ENCODE results near the gene PKP2.

Gene PKP2

DNA sequence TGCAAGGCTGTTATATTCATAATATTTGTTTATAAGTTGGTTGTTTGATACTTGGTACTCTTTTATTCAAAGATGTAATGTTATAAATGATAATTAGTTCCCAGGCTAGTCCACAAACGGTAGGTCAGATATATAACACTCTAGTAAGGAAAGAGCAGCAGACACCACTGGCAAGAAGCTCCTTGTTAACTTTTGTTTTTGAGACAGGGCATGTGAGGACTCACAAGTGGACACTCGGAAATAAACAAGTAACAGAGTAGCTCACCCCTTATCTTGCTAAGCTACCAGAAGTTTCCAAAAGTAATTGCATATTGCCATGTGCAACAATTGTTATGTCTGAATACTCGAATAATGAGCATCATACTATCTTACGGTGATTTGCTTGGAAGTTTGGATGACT, 102.3 kb downstream of the PKP2 start:
- H3K4me1 ChIP-seq (ENCODE audit: control insufficient read depth in 1 of 2, insufficient read depth in 2 of 2, low read length in 2 of 2), result no peaks in the 10 kb centered on the region
- no peaks in the 10 kb centered on the region for H3K9me3 ChIP-seq (ENCODE audit: control insufficient read depth in 1 of 2, low read length in 2 of 2)
- H3K4me3 ChIP-seq (ENCODE audit: low read depth in 1 of 2, low read length in 2 of 2), result no peak overlapping the region
- peaks cover 7 to 31% of the 10 kb centered on the region in 2 donors for H3K36me3 ChIP-seq (ENCODE audit: control insufficient read depth in 1 of 2, insufficient read depth in 2 of 2, low read length in 2 of 2)
- no peak overlapping the region for H3K9ac ChIP-seq (ENCODE audit: low read depth in 1 of 2, low read length in 2 of 2)
- H3K27ac ChIP-seq (ENCODE audit: low read depth, low read length), result no peak overlapping the region
- no peaks in the 10 kb centered on the region for H3K27me3 ChIP-seq (ENCODE audit: control insufficient read depth in 1 of 2, insufficient read depth in 2 of 2, low read length in 2 of 2)

DNA sequence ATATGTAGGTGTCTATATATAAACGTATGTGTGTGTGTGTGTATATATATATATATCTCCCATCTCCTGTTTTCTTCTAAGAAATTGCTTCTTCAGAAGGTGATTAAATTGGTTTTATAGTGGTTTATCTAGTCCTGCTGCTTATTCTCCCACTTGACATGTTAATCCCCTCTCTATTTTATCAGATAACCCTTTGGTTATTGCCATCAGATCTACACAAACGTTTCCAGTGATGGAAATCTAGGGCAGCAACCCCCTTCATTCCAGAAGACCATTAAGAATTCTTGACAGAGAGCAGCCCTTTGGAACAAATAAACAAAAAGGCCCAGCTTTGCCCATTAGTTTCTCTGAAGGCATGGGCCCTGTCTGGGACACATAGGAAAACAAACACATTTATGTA, 106.7 kb downstream of the PKP2 start:
- Histone ChIP-seq H3K9me3 (ENCODE audit: control insufficient read depth in 1 of 2, low read length in 2 of 2) (no peaks in the 10 kb centered on the region), H3K9ac (ENCODE audit: low read depth in 1 of 2, low read length in 2 of 2) (no peak overlapping the region), H3K36me3 (ENCODE audit: control insufficient read depth in 1 of 2, insufficient read depth in 2 of 2, low read length in 2 of 2) (peaks cover 7 to 31% of the 10 kb centered on the region in 2 donors), H3K4me3 (ENCODE audit: low read depth in 1 of 2, low read length in 2 of 2) (no peak overlapping the region), H3K27ac (ENCODE audit: low read depth, low read length) (no peak overlapping the region), H3K27me3 (ENCODE audit: control insufficient read depth in 1 of 2, insufficient read depth in 2 of 2, low read length in 2 of 2) (no peaks in the 10 kb centered on the region), H3K4me1 (ENCODE audit: control insufficient read depth in 1 of 2, insufficient read depth in 2 of 2, low read length in 2 of 2) (no peaks in the 10 kb centered on the region)

DNA sequence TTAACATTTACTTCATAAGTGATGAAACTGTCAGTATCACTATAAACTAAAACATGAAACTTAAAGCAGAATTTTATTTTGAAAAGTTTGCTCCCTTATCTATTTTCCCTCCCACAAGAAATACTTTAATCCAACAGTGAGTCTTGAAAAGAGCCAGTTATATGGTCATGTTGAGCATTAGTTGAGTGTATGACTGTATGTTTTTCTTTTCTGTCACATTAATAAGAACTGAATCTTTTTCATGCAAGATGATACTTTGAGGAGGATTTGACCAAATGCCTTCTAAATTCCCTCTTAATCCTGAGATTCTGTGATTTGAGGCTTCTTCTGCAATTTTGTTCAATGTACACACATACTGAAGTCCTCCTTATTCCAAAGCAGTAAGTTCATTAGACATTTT, 107.1 kb downstream of the PKP2 start:
- Histone ChIP-seq H3K36me3 (ENCODE audit: control insufficient read depth in 1 of 2, insufficient read depth in 2 of 2, low read length in 2 of 2) (peaks cover 7 to 27% of the 10 kb centered on the region in 2 donors), H3K9me3 (ENCODE audit: control insufficient read depth in 1 of 2, low read length in 2 of 2) (no peaks in the 10 kb centered on the region), H3K27me3 (ENCODE audit: control insufficient read depth in 1 of 2, insufficient read depth in 2 of 2, low read length in 2 of 2) (no peaks in the 10 kb centered on the region), H3K9ac (ENCODE audit: low read depth in 1 of 2, low read length in 2 of 2) (no peak overlapping the region), H3K4me3 (ENCODE audit: low read depth in 1 of 2, low read length in 2 of 2) (no peak overlapping the region), H3K4me1 (ENCODE audit: control insufficient read depth in 1 of 2, insufficient read depth in 2 of 2, low read length in 2 of 2) (no peaks in the 10 kb centered on the region), H3K27ac (ENCODE audit: low read depth, low read length) (no peak overlapping the region)

DNA sequence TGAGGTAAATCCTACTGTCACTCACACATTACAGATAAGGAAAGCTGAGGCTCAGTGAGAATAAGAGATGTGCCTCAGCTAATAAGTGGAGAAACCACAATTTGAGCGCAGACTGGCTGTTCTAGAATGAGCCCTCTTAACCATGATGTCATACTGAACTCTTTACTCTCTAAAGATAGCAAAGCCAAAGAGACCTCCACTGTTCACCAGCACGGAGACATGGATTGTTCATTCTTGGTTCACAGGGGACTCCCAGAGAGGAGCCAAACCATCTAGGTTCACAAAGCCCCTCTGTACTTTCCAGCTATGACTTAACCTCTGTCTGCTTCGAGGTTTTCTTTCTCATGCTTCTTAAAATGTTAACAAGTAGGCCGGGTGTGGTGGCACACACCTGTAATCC, 108.2 kb downstream of the PKP2 start:
- no peak overlapping the region for H3K4me3 ChIP-seq (ENCODE audit: low read depth in 1 of 2, low read length in 2 of 2)
- no peaks in the 10 kb centered on the region for H3K4me1 ChIP-seq (ENCODE audit: control insufficient read depth in 1 of 2, insufficient read depth in 2 of 2, low read length in 2 of 2)
- no peak overlapping the region for H3K9ac ChIP-seq (ENCODE audit: low read depth in 1 of 2, low read length in 2 of 2)
- no peak overlapping the region for H3K27ac ChIP-seq (ENCODE audit: low read depth, low read length)
- no peaks in the 10 kb centered on the region for H3K27me3 ChIP-seq (ENCODE audit: control insufficient read depth in 1 of 2, insufficient read depth in 2 of 2, low read length in 2 of 2)
- H3K9me3 ChIP-seq (ENCODE audit: control insufficient read depth in 1 of 2, low read length in 2 of 2), result no peaks in the 10 kb centered on the region
- H3K36me3 ChIP-seq (ENCODE audit: control insufficient read depth in 1 of 2, insufficient read depth in 2 of 2, low read length in 2 of 2), result peaks cover 7 to 21% of the 10 kb centered on the region in 2 donors

GRCh38 chr12:32785557-32785956, 111.0 kb downstream of the PKP2 start:
- no peak overlapping the region for H3K27ac ChIP-seq (ENCODE audit: low read depth, low read length)
- H3K4me3 ChIP-seq (ENCODE audit: low read depth in 1 of 2, low read length in 2 of 2), result no peak overlapping the region
- H3K4me1 ChIP-seq (ENCODE audit: control insufficient read depth in 1 of 2, insufficient read depth in 2 of 2, low read length in 2 of 2), result no peaks in the 10 kb centered on the region
- H3K27me3 ChIP-seq (ENCODE audit: control insufficient read depth in 1 of 2, insufficient read depth in 2 of 2, low read length in 2 of 2), result no peaks in the 10 kb centered on the region
- peaks cover 0 to 13% of the 10 kb centered on the region in 2 donors for H3K36me3 ChIP-seq (ENCODE audit: control insufficient read depth in 1 of 2, insufficient read depth in 2 of 2, low read length in 2 of 2)
- no peaks in the 10 kb centered on the region for H3K9me3 ChIP-seq (ENCODE audit: control insufficient read depth in 1 of 2, low read length in 2 of 2)
- H3K9ac ChIP-seq (ENCODE audit: low read depth in 1 of 2, low read length in 2 of 2), result no peak overlapping the region

DNA sequence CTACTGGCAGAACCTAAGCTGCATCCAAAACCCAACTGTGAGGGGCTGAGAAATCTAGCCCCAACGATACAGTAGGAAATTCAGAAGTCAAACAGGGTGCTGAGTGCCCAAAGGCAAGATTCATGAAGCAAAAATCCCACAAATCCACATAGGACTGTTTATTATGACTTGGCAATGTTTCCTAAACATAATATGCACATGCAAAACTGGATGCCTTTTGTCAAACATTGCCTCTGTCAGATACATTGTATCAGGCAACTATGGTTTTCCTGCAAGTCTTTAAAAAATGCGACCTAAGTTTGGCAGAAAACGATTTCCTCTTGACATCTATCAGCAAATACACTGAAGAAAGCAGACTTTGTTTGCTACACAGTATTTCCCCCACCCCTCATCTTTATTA, 113.5 kb downstream of the PKP2 start:
- no peaks in the 10 kb centered on the region for H3K27me3 ChIP-seq (ENCODE audit: control insufficient read depth in 1 of 2, insufficient read depth in 2 of 2, low read length in 2 of 2)
- H3K4me3 ChIP-seq (ENCODE audit: low read depth in 1 of 2, low read length in 2 of 2), result no peak overlapping the region
- no peaks in the 10 kb centered on the region for H3K9me3 ChIP-seq (ENCODE audit: control insufficient read depth in 1 of 2, low read length in 2 of 2)
- no peak overlapping the region for H3K27ac ChIP-seq (ENCODE audit: low read depth, low read length)
- H3K4me1 ChIP-seq (ENCODE audit: control insufficient read depth in 1 of 2, insufficient read depth in 2 of 2, low read length in 2 of 2), result no peaks in the 10 kb centered on the region
- peaks cover 0 to 3% of the 10 kb centered on the region in 2 donors for H3K36me3 ChIP-seq (ENCODE audit: control insufficient read depth in 1 of 2, insufficient read depth in 2 of 2, low read length in 2 of 2)
- H3K9ac ChIP-seq (ENCODE audit: low read depth in 1 of 2, low read length in 2 of 2), result no peak overlapping the region

- H3K4me1 ChIP-seq (ENCODE audit: control insufficient read depth in 1 of 2, insufficient read depth in 2 of 2, low read length in 2 of 2), result peaks cover 0 to 9% of the 10 kb centered on the region in 2 donors
Observed at GRCh38 chr12:32780071-32780470, 116.5 kb downstream of the PKP2 start.

GRCh38 chr12:32777691-32778175, 118.8 kb downstream of the PKP2 start:
- Histone ChIP-seq H3K27me3 (ENCODE audit: control insufficient read depth in 1 of 2, insufficient read depth in 2 of 2, low read length in 2 of 2) (no peaks in the 10 kb centered on the region), H3K27ac (ENCODE audit: low read depth, low read length) (no peak overlapping the region), H3K9me3 (ENCODE audit: control insufficient read depth in 1 of 2, low read length in 2 of 2) (no peaks in the 10 kb centered on the region), H3K4me3 (ENCODE audit: low read depth in 1 of 2, low read length in 2 of 2) (no peak overlapping the region), H3K36me3 (ENCODE audit: control insufficient read depth in 1 of 2, insufficient read depth in 2 of 2, low read length in 2 of 2) (no peaks in the 10 kb centered on the region), H3K9ac (ENCODE audit: low read depth in 1 of 2, low read length in 2 of 2) (no peak overlapping the region), H3K4me1 (ENCODE audit: control insufficient read depth in 1 of 2, insufficient read depth in 2 of 2, low read length in 2 of 2) (peaks cover 9 to 23% of the 10 kb centered on the region in 2 donors)

More at GRCh38 chr12:32780071-32780470, 116.5 kb downstream of the PKP2 start:
- Histone ChIP-seq H3K4me3 (ENCODE audit: low read depth in 1 of 2, low read length in 2 of 2) (no peak overlapping the region), H3K36me3 (ENCODE audit: control insufficient read depth in 1 of 2, insufficient read depth in 2 of 2, low read length in 2 of 2) (no peaks in the 10 kb centered on the region), H3K9me3 (ENCODE audit: control insufficient read depth in 1 of 2, low read length in 2 of 2) (no peaks in the 10 kb centered on the region), H3K27me3 (ENCODE audit: control insufficient read depth in 1 of 2, insufficient read depth in 2 of 2, low read length in 2 of 2) (no peaks in the 10 kb centered on the region), H3K9ac (ENCODE audit: low read depth in 1 of 2, low read length in 2 of 2) (no peak overlapping the region), H3K27ac (ENCODE audit: low read depth, low read length) (no peak overlapping the region)

DNA sequence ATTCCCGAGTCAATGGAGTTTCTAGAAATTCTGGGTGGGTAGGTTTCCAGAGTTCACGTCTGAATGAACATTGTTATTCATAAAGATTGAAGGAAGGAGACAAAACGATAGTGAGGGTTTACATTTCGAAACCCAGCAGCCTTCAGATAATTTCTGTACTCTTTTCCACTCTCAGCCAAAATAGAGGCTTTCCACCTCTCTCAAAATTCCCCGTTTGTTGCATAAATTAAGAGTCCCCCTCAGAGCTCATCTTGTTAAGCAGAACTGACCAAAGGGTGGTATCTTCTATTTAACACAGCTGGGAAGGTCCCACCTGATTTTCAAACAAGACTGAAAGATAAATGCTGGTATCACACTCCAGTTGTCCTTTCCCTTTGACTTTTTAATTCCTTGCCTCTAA, 119.4 kb downstream of the PKP2 start:
- Histone ChIP-seq H3K27ac (ENCODE audit: low read depth, low read length) (no peak overlapping the region), H3K9ac (ENCODE audit: low read depth in 1 of 2, low read length in 2 of 2) (no peak overlapping the region), H3K4me3 (ENCODE audit: low read depth in 1 of 2, low read length in 2 of 2) (no peak overlapping the region), H3K36me3 (ENCODE audit: control insufficient read depth in 1 of 2, insufficient read depth in 2 of 2, low read length in 2 of 2) (no peaks in the 10 kb centered on the region), H3K27me3 (ENCODE audit: control insufficient read depth in 1 of 2, insufficient read depth in 2 of 2, low read length in 2 of 2) (no peaks in the 10 kb centered on the region), H3K4me1 (ENCODE audit: control insufficient read depth in 1 of 2, insufficient read depth in 2 of 2, low read length in 2 of 2) (peaks cover 9 to 28% of the 10 kb centered on the region in 2 donors), H3K9me3 (ENCODE audit: control insufficient read depth in 1 of 2, low read length in 2 of 2) (no peaks in the 10 kb centered on the region)

DNA sequence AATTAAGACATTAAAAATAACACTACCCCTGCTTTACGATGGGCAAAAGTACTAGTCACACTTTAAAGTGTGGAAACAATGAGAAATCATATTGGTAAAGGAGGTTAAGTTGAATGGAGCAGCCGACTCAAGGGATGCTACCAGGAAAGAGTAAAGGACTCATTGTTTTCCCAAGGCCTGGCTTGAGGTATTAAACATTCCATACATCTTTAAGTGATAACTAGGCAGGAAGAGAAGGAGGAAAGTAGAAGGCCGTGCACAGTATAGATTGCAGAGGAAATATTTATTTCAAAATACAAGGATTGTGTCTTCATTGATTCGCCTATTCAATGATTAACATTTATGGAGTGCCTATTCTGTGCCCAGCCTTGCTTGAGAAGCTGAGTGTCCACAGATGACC, 120.3 kb downstream of the PKP2 start:
- no peak overlapping the region for H3K9ac ChIP-seq (ENCODE audit: low read depth in 1 of 2, low read length in 2 of 2)
- no peak overlapping the region for H3K27ac ChIP-seq (ENCODE audit: low read depth, low read length)
- no peak overlapping the region for H3K4me3 ChIP-seq (ENCODE audit: low read depth in 1 of 2, low read length in 2 of 2)
- no peaks in the 10 kb centered on the region for H3K36me3 ChIP-seq (ENCODE audit: control insufficient read depth in 1 of 2, insufficient read depth in 2 of 2, low read length in 2 of 2)
- H3K4me1 ChIP-seq (ENCODE audit: control insufficient read depth in 1 of 2, insufficient read depth in 2 of 2, low read length in 2 of 2), result peaks cover 13 to 35% of the 10 kb centered on the region in 2 donors
- no peaks in the 10 kb centered on the region for H3K9me3 ChIP-seq (ENCODE audit: control insufficient read depth in 1 of 2, low read length in 2 of 2)
- no peaks in the 10 kb centered on the region for H3K27me3 ChIP-seq (ENCODE audit: control insufficient read depth in 1 of 2, insufficient read depth in 2 of 2, low read length in 2 of 2)

- Histone ChIP-seq H3K36me3 (ENCODE audit: control insufficient read depth in 1 of 2, insufficient read depth in 2 of 2, low read length in 2 of 2) (no peaks in the 10 kb centered on the region), H3K4me3 (ENCODE audit: low read depth in 1 of 2, low read length in 2 of 2) (no peak overlapping the region), H3K4me1 (ENCODE audit: control insufficient read depth in 1 of 2, insufficient read depth in 2 of 2, low read length in 2 of 2) (peaks cover 15 to 49% of the 10 kb centered on the region in 2 donors), H3K9ac (ENCODE audit: low read depth in 1 of 2, low read length in 2 of 2) (no peak overlapping the region), H3K27ac (ENCODE audit: low read depth, low read length) (no peak overlapping the region), H3K27me3 (ENCODE audit: control insufficient read depth in 1 of 2, insufficient read depth in 2 of 2, low read length in 2 of 2) (no peaks in the 10 kb centered on the region), H3K9me3 (ENCODE audit: control insufficient read depth in 1 of 2, low read length in 2 of 2) (no peaks in the 10 kb centered on the region)
Observed at GRCh38 chr12:32773691-32774090, 122.9 kb downstream of the PKP2 start.
